ENCODE results near the gene MYD88.

The MYD88 gene

GRCh38 chr3:38112378-38112761 lies 26.1 kb upstream of the MYD88 start:
- no peak for DNase-seq (ENCODE audit: low read depth in 3 of 3)

GRCh38 chr3:38114052-38114874 lies 24.2 kb upstream of the MYD88 start:
- no peak for DNase-seq (ENCODE audit: low read depth in 3 of 3)

GRCh38 chr3:38114875-38115644 lies 23.4 kb upstream of the MYD88 start:
- DNase-seq (ENCODE audit: low read depth in 3 of 3), result no peak

GRCh38 chr3:38115645-38116427 lies 22.6 kb upstream of the MYD88 start:
- DNase-seq (ENCODE audit: low read depth in 3 of 3), result no peak

GRCh38 chr3:38116471-38117162 lies 21.8 kb upstream of the MYD88 start:
- no peak for DNase-seq (ENCODE audit: low read depth in 3 of 3)

- no peak for DNase-seq (ENCODE audit: low read depth in 3 of 3)
These were observed 21.2 kb upstream of the MYD88 start for GRCh38 chr3:38117163-38117716.

- peak; percentile 51 to 73 (median 55) for DNase-seq (ENCODE audit: low read depth in 3 of 3)
These were observed 20.6 kb upstream of the MYD88 start for GRCh38 chr3:38117748-38118420.

GRCh38 chr3:38118421-38119247 lies 19.8 kb upstream of the MYD88 start:
- DNase-seq (ENCODE audit: low read depth in 3 of 3), result no peak

GRCh38 chr3:38119248-38119544 lies 19.3 kb upstream of the MYD88 start:
- DNase-seq (ENCODE audit: low read depth in 3 of 3), result no peak

- no peak for DNase-seq (ENCODE audit: low read depth in 3 of 3)
These were observed 18.4 kb upstream of the MYD88 start for GRCh38 chr3:38119821-38120692.

GRCh38 chr3:38120693-38121450 lies 17.6 kb upstream of the MYD88 start:
- DNase-seq (ENCODE audit: low read depth in 3 of 3), result no peak

- no peak for DNase-seq (ENCODE audit: low read depth in 3 of 3)
These were observed 17.0 kb upstream of the MYD88 start for GRCh38 chr3:38121451-38121831.

GRCh38 chr3:38121832-38122461 lies 16.5 kb upstream of the MYD88 start:
- no peak for DNase-seq (ENCODE audit: low read depth in 3 of 3)

GRCh38 chr3:38122712-38123290 lies 15.7 kb upstream of the MYD88 start:
- DNase-seq (ENCODE audit: low read depth in 3 of 3), result no peak

GRCh38 chr3:38124324-38125122 lies 13.9 kb upstream of the MYD88 start:
- no peak for DNase-seq (ENCODE audit: low read depth in 3 of 3)

- no peak for DNase-seq (ENCODE audit: low read depth in 3 of 3)
These were observed 12.9 kb upstream of the MYD88 start for GRCh38 chr3:38125305-38126120.

Data from stimulated activated CD4-positive, alpha-beta T cell treated with anti-CD3 and anti-CD28 coated beads, TNF-alpha, amount 100 ng/mL, for 24 hours (primary cell).